HCT116 (cell line): ENCODE results near the gene IFI35.

Experiments used
- CTCF ChIP-seq, 3 experiments: fragments of 200-600 bp in 1 of 3; sonication (generic) in 1 of 3; IDR thresholded peaks in 2 of 3; conservative IDR thresholded peaks in 1 of 3; 2 replicates each; pipeline ENCODE4 v1.5.1; 2012 to 2017; ENCODE audit warnings: low read depth in 2 of 3, low read length in 2 of 3, antibody characterized with exemption in 1 of 3, borderline replicate concordance in 1 of 3, control low read depth in 1 of 3, mild to moderate bottlenecking in 1 of 3, mixed read lengths in 1 of 3, mixed run types in 1 of 3, moderate library complexity in 1 of 3; ENCODE audit not compliant: insufficient read depth in 1 of 3
- MAX ChIP-seq: IDR thresholded peaks from 2 replicates; pipeline ENCODE4 v1.6.1; 2012
- YY1 ChIP-seq: IDR thresholded peaks from 2 replicates; pipeline ENCODE4 v1.6.1; 2011; ENCODE audit warnings: low read length, low read depth, moderate library complexity, mild to moderate bottlenecking; ENCODE audit not compliant: insufficient replicate concordance; ENCODE audit errors: extremely low read depth
- TF ChIP-seq, protein P1 (sequence below): IDR thresholded peaks from 2 replicates; pipeline ENCODE4 v1.6.1; 2011; ENCODE audit warnings: mild to moderate bottlenecking, low read length, moderate library complexity; ENCODE audit not compliant: insufficient replicate concordance; ENCODE audit errors: extremely low read depth
- TF ChIP-seq, protein P2 (sequence below): IDR thresholded peaks from 2 replicates; pipeline ENCODE4 v1.6.1; 2012

GRCh38 chr17:42980766-42981397 is 25.7 kb upstream of the IFI35 start:
- TF ChIP-seq MAX (peak; percentile 74; the same call in 1 of the 2 replicates), CTCF (IDR thresholded peaks at IDR 0.05 in 2 of 3, conservative IDR thresholded peaks at IDR 0.05 in 1 of 3; ENCODE audit: borderline replicate concordance in 1 of 3, insufficient read depth in 1 of 3, low read depth in 2 of 3, low read length in 2 of 3) (no peak), YY1 (no peak)
- TF ChIP-seq, protein P1, sequence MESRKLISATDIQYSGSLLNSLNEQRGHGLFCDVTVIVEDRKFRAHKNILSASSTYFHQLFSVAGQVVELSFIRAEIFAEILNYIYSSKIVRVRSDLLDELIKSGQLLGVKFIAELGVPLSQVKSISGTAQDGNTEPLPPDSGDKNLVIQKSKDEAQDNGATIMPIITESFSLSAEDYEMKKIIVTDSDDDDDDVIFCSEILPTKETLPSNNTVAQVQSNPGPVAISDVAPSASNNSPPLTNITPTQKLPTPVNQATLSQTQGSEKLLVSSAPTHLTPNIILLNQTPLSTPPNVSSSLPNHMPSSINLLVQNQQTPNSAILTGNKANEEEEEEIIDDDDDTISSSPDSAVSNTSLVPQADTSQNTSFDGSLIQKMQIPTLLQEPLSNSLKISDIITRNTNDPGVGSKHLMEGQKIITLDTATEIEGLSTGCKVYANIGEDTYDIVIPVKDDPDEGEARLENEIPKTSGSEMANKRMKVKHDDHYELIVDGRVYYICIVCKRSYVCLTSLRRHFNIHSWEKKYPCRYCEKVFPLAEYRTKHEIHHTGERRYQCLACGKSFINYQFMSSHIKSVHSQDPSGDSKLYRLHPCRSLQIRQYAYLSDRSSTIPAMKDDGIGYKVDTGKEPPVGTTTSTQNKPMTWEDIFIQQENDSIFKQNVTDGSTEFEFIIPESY = no peak
- TF ChIP-seq, protein P2, sequence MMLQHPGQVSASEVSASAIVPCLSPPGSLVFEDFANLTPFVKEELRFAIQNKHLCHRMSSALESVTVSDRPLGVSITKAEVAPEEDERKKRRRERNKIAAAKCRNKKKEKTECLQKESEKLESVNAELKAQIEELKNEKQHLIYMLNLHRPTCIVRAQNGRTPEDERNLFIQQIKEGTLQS = no peak
